Testis (tissue), 3 donors: ENCODE data around the gene NR5A1. TPM values are rescaled to one million over a fixed set of nuclear protein-coding genes. Genes with fewer than 3 reads are reported as not detected.

ENCODE experiments used
- DNase-seq: peaks from one replicate; pipeline ENCODE4 v3.0.0-alpha.2; 2019
- H3K27ac ChIP-seq, 2 donors: fragments of 200-600 bp; sonication (generic); one replicate each; pipeline ENCODE4 v1.5.1; 2019
- H3K27me3 ChIP-seq: fragments of 200-600 bp; sonication (generic); one replicate; pipeline ENCODE4 v1.5.1; 2019
- H3K36me3 ChIP-seq: fragments of 200-600 bp; sonication (generic); one replicate; pipeline ENCODE4 v1.5.1; 2017; ENCODE audit warnings: low read depth; ENCODE audit errors: missing control alignments
- H3K4me1 ChIP-seq: fragments of 200-600 bp; sonication (generic); one replicate; pipeline ENCODE4 v1.5.1; 2019
- H3K4me3 ChIP-seq, 2 donors: fragments of 200-600 bp; sonication (generic); one replicate each; pipeline ENCODE4 v1.5.1; 2017 to 2019
- H3K9me3 ChIP-seq: fragments of 200-600 bp; sonication (generic); one replicate; pipeline ENCODE4 v1.5.1; 2017
- POLR2A ChIP-seq: fragments of 450-650 bp; IDR thresholded peaks from one replicate; pipeline ENCODE4 v1.6.1; 2017; ENCODE audit warnings: antibody characterized with exemption, mild to moderate bottlenecking, moderate library complexity
- WGBS, 2 donors: methylation state at CpG; one replicate each; pipeline ENCODE4 v1.1.5; 2018; 5-methylcytosine and 5-hydroxymethylcytosine counted together
- intact Hi-C: fragments of 100-400 bp; cut with DNase I; formaldehyde crosslinking; loops from one replicate; pipeline ENCODE4 v1.15.1; 2023; ENCODE audit warnings: low total_unique reads
- polyA plus RNA-seq: library from polyadenylated mRNA; stranded (reverse); fragments of 350-450 nt; fragmentation: Illumina TruSeq; extraction: RNeasy Lipid Tissue Mini Kit (QIAGEN cat#74804); gene quantifications from one replicate; pipeline ENCODE4 v1.2.3, GENCODE V29; 2014; ENCODE audit warnings: low read depth, low replicate concordance; ENCODE audit not compliant: insufficient read depth
- total RNA-seq, 2 donors: library from RNA; depleted of rRNA; stranded (reverse); fragments of >200 nt; gene quantifications; one replicate each; pipeline ENCODE4 v1.2.3, GENCODE V29; 2016
- TF ChIP-seq, protein P1 (sequence below), 3 experiments: fragments of 450-650 bp in 2 of 3; fragments of 200-600 bp in 1 of 3; sonication (generic) in 1 of 3; IDR thresholded peaks; one replicate each; pipeline ENCODE4 v1.5.1; 2016 to 2019; ENCODE audit warnings: antibody characterized with exemption in 3 of 3, mild to moderate bottlenecking in 2 of 3, moderate library complexity in 1 of 3

NR5A1 gene
- total and polyA plus RNA-seq, 3 donors from 2014 or later: 28.7 to 65.2 (median 43.5) TPM

DNA sequence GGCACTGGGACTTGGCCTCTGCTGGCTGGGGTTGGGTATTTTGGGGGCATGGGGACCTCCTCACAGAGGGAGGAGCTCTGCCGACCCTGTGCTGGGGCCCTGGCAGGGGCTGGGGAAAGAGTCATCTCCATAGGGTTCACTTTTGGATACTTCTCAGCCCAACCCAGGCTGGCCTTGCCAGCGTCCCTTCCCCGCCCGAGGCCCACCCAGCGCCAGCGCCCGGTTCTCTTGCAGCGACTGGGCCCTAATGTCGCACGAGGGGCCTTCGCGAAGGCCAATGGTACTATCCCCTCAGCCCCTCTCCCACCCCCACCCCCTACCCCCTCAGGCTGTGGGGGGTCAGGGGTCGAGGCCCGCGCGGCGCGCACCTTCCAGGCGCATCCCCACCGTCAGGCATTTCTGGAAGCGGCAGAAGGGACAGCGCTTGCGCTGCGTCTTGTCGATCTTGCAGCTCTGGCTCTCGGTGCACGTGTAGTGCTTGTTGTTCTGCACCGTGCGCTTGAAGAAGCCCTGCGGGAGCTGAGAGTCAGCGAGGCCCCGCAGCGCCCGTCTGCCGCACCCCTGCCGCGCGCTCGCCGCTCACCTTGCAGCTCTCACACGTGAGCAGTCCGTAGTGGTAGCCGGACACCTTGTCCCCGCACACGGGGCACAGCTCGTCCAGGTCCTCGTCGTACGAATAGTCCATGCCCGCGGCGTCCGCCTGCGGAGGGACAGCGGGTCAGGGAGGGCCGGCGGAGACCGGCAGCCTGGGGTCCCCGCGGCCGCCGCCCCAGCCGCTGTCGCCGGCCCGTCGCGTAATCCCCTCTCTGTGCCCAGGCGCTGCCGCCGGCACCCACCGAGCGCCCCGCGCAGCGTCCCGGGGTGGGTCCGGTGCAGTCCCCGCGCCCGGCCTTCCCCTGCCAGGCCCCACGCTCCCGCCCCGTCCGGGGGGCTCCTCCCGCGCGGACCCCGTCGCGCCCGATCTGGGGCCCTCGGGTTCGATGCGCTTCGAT, 4.2 kb downstream of the NR5A1 start:
- intact Hi-C loops: no loop called here
- Histone ChIP-seq H3K9me3 (no peaks in the 10 kb centered on the region), H3K4me1 (peaks cover 22% of the 10 kb centered on the region), H3K27me3 (no peaks in the 10 kb centered on the region), H3K27ac (no peak overlapping the region), H3K4me3 (no peak overlapping the region), H3K36me3 (no peaks in the 10 kb centered on the region)
- DNase-seq: no peak
- WGBS, 2 donors: 45 to 58% methylated on average over 66 to 90 of the region's 96 CpGs
- TF ChIP-seq, protein P1, sequence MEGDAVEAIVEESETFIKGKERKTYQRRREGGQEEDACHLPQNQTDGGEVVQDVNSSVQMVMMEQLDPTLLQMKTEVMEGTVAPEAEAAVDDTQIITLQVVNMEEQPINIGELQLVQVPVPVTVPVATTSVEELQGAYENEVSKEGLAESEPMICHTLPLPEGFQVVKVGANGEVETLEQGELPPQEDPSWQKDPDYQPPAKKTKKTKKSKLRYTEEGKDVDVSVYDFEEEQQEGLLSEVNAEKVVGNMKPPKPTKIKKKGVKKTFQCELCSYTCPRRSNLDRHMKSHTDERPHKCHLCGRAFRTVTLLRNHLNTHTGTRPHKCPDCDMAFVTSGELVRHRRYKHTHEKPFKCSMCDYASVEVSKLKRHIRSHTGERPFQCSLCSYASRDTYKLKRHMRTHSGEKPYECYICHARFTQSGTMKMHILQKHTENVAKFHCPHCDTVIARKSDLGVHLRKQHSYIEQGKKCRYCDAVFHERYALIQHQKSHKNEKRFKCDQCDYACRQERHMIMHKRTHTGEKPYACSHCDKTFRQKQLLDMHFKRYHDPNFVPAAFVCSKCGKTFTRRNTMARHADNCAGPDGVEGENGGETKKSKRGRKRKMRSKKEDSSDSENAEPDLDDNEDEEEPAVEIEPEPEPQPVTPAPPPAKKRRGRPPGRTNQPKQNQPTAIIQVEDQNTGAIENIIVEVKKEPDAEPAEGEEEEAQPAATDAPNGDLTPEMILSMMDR (IDR thresholded peaks at IDR 0.05): no peak
- TF ChIP-seq POLR2A: no peak

DNA sequence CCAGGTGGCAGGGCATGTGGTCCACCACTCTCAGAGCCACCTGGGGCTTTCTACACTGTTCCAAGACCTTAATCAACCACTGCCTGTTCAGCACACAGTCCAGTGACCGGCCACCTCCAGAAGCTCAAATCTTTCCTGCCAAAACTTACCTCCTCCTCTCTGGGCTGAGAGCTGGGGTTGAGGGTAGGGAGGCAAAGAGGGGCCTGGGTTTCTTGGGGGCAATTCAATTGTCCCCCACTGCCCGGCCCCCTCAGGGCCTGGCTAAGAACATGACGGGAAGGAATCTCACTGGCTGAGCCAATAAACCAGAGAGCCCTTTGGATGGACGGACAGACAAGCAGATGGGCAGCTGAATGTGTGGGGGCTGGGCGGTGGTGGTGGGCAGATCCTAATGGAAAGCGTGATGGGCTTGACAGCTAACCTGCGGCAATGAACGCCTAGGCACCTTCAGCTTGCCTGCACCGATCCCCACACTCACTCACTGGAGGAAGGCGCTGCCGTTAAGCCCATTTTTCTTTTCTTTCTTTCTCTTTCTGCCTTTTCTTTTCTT, 5.4 kb downstream of the NR5A1 start:
- no peaks in the 10 kb centered on the region for H3K9me3 ChIP-seq
- 89 to 93% methylated on average over 11 of the region's 11 CpGs for WGBS, 2 donors
- intact Hi-C loops: no loop called here
- H3K27ac ChIP-seq: no peak overlapping the region
- H3K4me1 ChIP-seq: peaks cover 17% of the 10 kb centered on the region
- no peaks in the 10 kb centered on the region for H3K27me3 ChIP-seq
- H3K4me3 ChIP-seq: no peak overlapping the region
- H3K36me3 ChIP-seq: no peaks in the 10 kb centered on the region
- no peak for DNase-seq
- no peak for TF ChIP-seq POLR2A
- TF ChIP-seq, protein P1 (IDR thresholded peaks at IDR 0.05): no peak

GRCh38 chr9:124500796-124501611, 6.2 kb downstream of the NR5A1 start:
- WGBS, 2 donors: 70 to 82% methylated on average over 3 to 12 of the region's 12 CpGs
- no peaks in the 10 kb centered on the region for H3K36me3 ChIP-seq
- peaks cover 14% of the 10 kb centered on the region for H3K4me1 ChIP-seq
- H3K9me3 ChIP-seq: no peaks in the 10 kb centered on the region
- H3K27ac ChIP-seq: no peak overlapping the region
- intact Hi-C loops: no loop called here
- TF ChIP-seq, protein P1 (IDR thresholded peaks at IDR 0.05): no peak
- TF ChIP-seq POLR2A: no peak
- H3K4me3 ChIP-seq: no peak overlapping the region
- no peak for DNase-seq
- H3K27me3 ChIP-seq: no peaks in the 10 kb centered on the region

DNA sequence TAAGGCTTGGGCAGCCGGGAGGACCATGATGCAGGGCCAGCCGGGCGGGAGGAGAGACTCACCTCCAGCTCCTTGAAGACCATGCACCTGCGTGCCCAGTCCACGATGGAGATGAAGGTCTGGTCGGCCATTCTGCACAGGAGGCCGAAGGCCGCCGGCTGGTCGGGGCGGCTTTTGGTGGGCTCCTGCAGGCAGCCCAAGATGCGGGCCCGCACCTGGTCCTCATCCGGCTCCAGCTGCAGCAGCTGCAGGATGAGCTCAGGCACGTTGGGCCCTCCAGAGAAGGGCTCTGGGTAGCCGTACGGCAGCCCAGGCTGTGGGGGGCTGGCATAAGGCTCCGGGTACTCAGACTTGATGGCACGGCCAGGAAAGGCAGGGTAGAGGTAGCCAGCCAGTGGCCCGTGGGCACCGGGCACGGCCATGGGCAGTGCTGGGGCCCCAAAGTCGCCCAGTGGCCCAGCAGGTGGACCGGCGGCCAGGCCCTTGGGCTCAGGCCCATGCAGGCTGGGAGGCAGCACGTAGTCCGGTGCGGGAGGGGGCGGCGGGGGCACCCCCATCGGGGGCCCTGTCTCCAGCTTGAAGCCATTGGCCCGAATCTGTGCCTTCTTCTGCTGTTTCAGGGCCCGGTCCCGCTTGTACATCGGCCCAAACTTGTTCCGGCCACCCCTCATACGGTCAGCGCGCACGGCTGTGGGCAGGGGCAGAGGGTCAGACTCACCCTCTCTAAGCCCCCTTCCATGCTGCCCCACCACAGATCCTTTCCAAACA, 7.0 kb downstream of the NR5A1 start:
- Histone ChIP-seq H3K4me1 (peaks cover 14% of the 10 kb centered on the region), H3K27ac (no peak overlapping the region), H3K27me3 (no peaks in the 10 kb centered on the region), H3K4me3 (no peak overlapping the region), H3K36me3 (no peaks in the 10 kb centered on the region), H3K9me3 (no peaks in the 10 kb centered on the region)
- intact Hi-C loops: no loop called here
- TF ChIP-seq, protein P1 (IDR thresholded peaks at IDR 0.05): no peak
- no peak for TF ChIP-seq POLR2A
- WGBS, 2 donors: 90 to 93% methylated on average over 13 to 36 of the region's 40 CpGs
- DNase-seq: no peak
